ENCODE results near the gene AACS.

The AACS gene

GRCh38 chr12:125185740-125186470 is 120.7 kb downstream of the AACS start, which contains the start of gene TMEM132B:
TMEM132B (plus strand) TSS chr12:125186386.
- peak; percentile 64 for DNase-seq (ENCODE audit: low spot score)

GRCh38 chr12:125186471-125187147 is 121.4 kb downstream of the AACS start:
- no peak for DNase-seq (ENCODE audit: low spot score)

GRCh38 chr12:125187148-125187745 is 122.0 kb downstream of the AACS start:
- DNase-seq (ENCODE audit: low spot score) = no peak

- no peak for DNase-seq (ENCODE audit: low spot score)
These were observed 122.8 kb downstream of the AACS start for GRCh38 chr12:125187780-125188741.

GRCh38 chr12:125189015-125189414 is 123.8 kb downstream of the AACS start:
- no peak for DNase-seq (ENCODE audit: low spot score)

GRCh38 chr12:125189502-125189901 is 124.3 kb downstream of the AACS start:
- no peak for DNase-seq (ENCODE audit: low spot score)

GRCh38 chr12:125191361-125192087 is 126.3 kb downstream of the AACS start:
- DNase-seq (ENCODE audit: low spot score) = no peak

GRCh38 chr12:125192690-125193221 is 127.5 kb downstream of the AACS start:
- no peak for DNase-seq (ENCODE audit: low spot score)
